ENCODE data around the gene SBK1. TPM values are rescaled to one million over a fixed set of nuclear protein-coding genes. Genes with fewer than 3 reads are reported as not detected.

The SBK1 gene
- total and polyA plus RNA-seq, 10 of the 15 experiments (the other 5 are each of a cell fraction or from before 2014, with no cell fraction given): 0.04 to 0.26 (median 0.06) TPM; not detected in 4

DNA sequence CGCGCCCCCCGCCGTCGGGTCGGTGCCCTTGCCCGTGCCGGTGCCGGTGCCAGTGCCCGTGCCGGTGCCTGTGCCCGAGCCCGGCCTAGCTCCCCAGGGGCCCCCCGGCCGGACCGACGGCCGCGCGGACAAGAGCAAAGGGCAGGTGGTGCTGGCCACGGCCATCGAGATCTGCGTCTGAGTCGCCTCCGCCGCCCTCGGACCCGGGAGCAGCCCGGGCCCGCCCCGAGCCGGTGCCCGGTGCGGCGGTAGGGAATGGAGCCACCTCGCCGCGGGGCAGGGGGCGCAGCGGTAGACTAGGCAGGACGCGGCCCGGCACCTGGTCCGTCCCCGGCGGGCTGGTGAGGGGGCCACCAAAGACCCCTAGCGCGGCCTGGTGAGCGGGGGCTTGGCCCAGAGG is 28.4 kb downstream of the SBK1 start:
- in situ Hi-C loops (cut with MboI): no loop called here
- no peak for TF ChIP-seq E4F1 (IDR thresholded peaks at IDR 0.05; ENCODE audit: borderline replicate concordance, partially characterized antibody)
- no peak for TF ChIP-seq NBN (IDR thresholded peaks at IDR 0.05)
- no peak for TF ChIP-seq TAF1 (IDR thresholded peaks at IDR 0.05; ENCODE audit: borderline replicate concordance, low read depth, low read length)
- no peak for TF ChIP-seq MEF2B (IDR thresholded peaks at IDR 0.05; ENCODE audit: partially characterized antibody, poor library complexity, severe bottlenecking)
- no peak for TF ChIP-seq FOXM1 (IDR thresholded peaks at IDR 0.05; ENCODE audit: low read depth, low read length)
- TF ChIP-seq BACH1 (IDR thresholded peaks at IDR 0.05; ENCODE audit: borderline replicate concordance): no peak
- TF ChIP-seq CREB1 (IDR thresholded peaks at IDR 0.05; ENCODE audit: low read depth): no peak
- no peak for TF ChIP-seq SIX5 (IDR thresholded peaks at IDR 0.05; ENCODE audit: low read depth, low read length, severe bottlenecking)
- no peak for TF ChIP-seq KDM1A (IDR thresholded peaks at IDR 0.05; ENCODE audit: borderline replicate concordance)
- no peak for TF ChIP-seq NRF1 (conservative IDR thresholded peaks at IDR 0.05; ENCODE audit: low read depth, low read length)
- no peak for TF ChIP-seq ATF3 (IDR thresholded peaks at IDR 0.05; ENCODE audit: borderline replicate concordance, extremely low read depth, low read depth, low read length)
- no peak for TF ChIP-seq IRF4 (IDR thresholded peaks at IDR 0.05; ENCODE audit: low read depth, low read length)
- TF ChIP-seq RCOR1 (conservative IDR thresholded peaks at IDR 0.05; ENCODE audit: low read depth, low read length): no peak
- TF ChIP-seq TCF7 (IDR thresholded peaks at IDR 0.05; ENCODE audit: borderline replicate concordance): no peak
- TF ChIP-seq ASH2L (IDR thresholded peaks at IDR 0.05; ENCODE audit: borderline replicate concordance, low read depth): no peak
- no peak for TF ChIP-seq LARP7 (IDR thresholded peaks at IDR 0.05)
- TF ChIP-seq BCL11A (IDR thresholded peaks at IDR 0.05; ENCODE audit: low read depth, low read length): no peak
- intact Hi-C loops (cut with micrococcal nuclease; ENCODE audit: unreplicated experiment): no loop called here

More for the DNA sequence above, 28.4 kb downstream of the SBK1 start:
- FAIRE-seq (no peak), ATAC-seq (no peak), DNase-seq (ENCODE audit: low read depth, low spot score) (no peak)
- no peak overlapping the region for H3K4me2 ChIP-seq (ENCODE audit: control insufficient read depth, insufficient read depth)
- no peaks in the 10 kb centered on the region for H3K36me3 ChIP-seq (ENCODE audit: control insufficient read depth in 2 of 2, insufficient read depth in 2 of 2, low read length in 1 of 2)
- ChIA-PET SMC1A (ENCODE audit: uncharacterized antibody, unreplicated experiment) (no interaction called here), RAD21 (ENCODE audit: unreplicated experiment) (interaction anchor here (1.4 kb wide), 1 partner anchor 296 kb away, joined by 4 read pairs; no protein-coding TSS in a partner anchor), POLR2A (no interaction called here), CTCF (interaction anchor here (1.0 to 1.3 kb wide), 3 partner anchors 8 to 46 kb away, joined by 3 to 7 read pairs (median 3); no protein-coding TSS in a partner anchor)
- H3K9me3 ChIP-seq (replicated peaks; ENCODE audit: control insufficient read depth, insufficient read depth, low read length): no peaks in the 10 kb centered on the region
- no peaks in the 10 kb centered on the region for H3K4me1 ChIP-seq (ENCODE audit: control insufficient read depth, insufficient read depth, low read length)
- H4K20me1 ChIP-seq (ENCODE audit: control insufficient read depth, insufficient read depth): no peaks in the 10 kb centered on the region
- no peak overlapping the region for H2AFZ ChIP-seq (ENCODE audit: control insufficient read depth, low read depth, low read length)
- 94% methylated on average over 42 of the region's 49 CpGs for WGBS (ENCODE audit: insufficient coverage, insufficient replicate concordance, low lambda C conversion rate, missing lambda C conversion rate)
- H3K4me3 ChIP-seq: no peak overlapping the region
- no peaks in the 10 kb centered on the region for H3K79me2 ChIP-seq (ENCODE audit: control insufficient read depth, insufficient read depth, low read length)
- H3K27me3 ChIP-seq (replicated peaks in 1 of 2; ENCODE audit: control insufficient read depth in 2 of 2, insufficient read depth in 2 of 2, low read length in 1 of 2): no peaks in the 10 kb centered on the region
- H3K9ac ChIP-seq (ENCODE audit: control insufficient read depth, insufficient read depth, low read length): no peak overlapping the region
- no TSS peak for BruUV-seq (replicated peaks)
- no peak overlapping the region for H3K27ac ChIP-seq (ENCODE audit: control insufficient read depth, insufficient read depth)

Data from GM12878 (cell line).